22Rv1 (cell line): Measurements from ENCODE around the gene DOCK9.

Experiments
- H3K27ac ChIP-seq: fragments of 450-650 bp; 2 replicates; pipeline ENCODE4 v1.5.1; 2017
- ZFX ChIP-seq: fragments of 450-650 bp; IDR thresholded peaks from 2 replicates; pipeline ENCODE4 v1.6.1; 2017; ENCODE audit warnings: antibody characterized with exemption, borderline replicate concordance
- TF ChIP-seq, protein P1 (sequence below): fragments of 450-650 bp; IDR thresholded peaks from 2 replicates; pipeline ENCODE4 v1.5.1; 2017; ENCODE audit warnings: mild to moderate bottlenecking

DOCK9 gene

GRCh38 chr13:98945863-98946605, 31.8 kb downstream of the DOCK9 start:
- no peak overlapping the region for H3K27ac ChIP-seq
- TF ChIP-seq, protein P1, sequence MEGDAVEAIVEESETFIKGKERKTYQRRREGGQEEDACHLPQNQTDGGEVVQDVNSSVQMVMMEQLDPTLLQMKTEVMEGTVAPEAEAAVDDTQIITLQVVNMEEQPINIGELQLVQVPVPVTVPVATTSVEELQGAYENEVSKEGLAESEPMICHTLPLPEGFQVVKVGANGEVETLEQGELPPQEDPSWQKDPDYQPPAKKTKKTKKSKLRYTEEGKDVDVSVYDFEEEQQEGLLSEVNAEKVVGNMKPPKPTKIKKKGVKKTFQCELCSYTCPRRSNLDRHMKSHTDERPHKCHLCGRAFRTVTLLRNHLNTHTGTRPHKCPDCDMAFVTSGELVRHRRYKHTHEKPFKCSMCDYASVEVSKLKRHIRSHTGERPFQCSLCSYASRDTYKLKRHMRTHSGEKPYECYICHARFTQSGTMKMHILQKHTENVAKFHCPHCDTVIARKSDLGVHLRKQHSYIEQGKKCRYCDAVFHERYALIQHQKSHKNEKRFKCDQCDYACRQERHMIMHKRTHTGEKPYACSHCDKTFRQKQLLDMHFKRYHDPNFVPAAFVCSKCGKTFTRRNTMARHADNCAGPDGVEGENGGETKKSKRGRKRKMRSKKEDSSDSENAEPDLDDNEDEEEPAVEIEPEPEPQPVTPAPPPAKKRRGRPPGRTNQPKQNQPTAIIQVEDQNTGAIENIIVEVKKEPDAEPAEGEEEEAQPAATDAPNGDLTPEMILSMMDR, result no peak
- no peak for TF ChIP-seq ZFX

- TF ChIP-seq ZFX, result no peak
- TF ChIP-seq, protein P1, result no peak
- H3K27ac ChIP-seq, result no peak overlapping the region
Measured at GRCh38 chr13:98944336-98944735, 33.5 kb downstream of the DOCK9 start.

- TF ChIP-seq ZFX, result no peak
- TF ChIP-seq, protein P1, result no peak
- H3K27ac ChIP-seq, result no peak overlapping the region
Measured at GRCh38 chr13:98942997-98943396, 34.9 kb downstream of the DOCK9 start.

- no peak for TF ChIP-seq ZFX
- TF ChIP-seq, protein P1, result no peak
- no peak overlapping the region for H3K27ac ChIP-seq
Measured at GRCh38 chr13:98942485-98942884, 35.4 kb downstream of the DOCK9 start.

DNA sequence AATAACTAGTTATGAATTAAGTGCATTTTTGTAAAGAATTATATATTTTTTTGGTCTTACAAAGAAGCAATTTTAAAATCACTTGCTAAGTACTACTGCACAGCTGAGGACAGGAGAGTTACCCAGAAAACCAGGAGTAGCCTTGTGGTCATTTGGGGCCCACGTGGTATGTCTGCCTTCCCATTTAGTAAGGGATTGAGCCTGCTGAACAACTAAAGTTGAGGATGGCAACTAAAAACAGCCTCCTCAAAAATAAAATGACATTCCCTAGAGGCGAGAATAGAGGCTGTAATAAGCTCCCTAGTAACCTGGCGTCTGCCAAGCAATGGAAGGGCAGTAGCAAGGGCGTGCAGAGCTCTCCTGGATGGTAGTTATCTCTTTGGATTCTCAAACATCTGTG, 36.3 kb downstream of the DOCK9 start:
- TF ChIP-seq, protein P1, result no peak
- TF ChIP-seq ZFX, result no peak
- H3K27ac ChIP-seq, result no peak overlapping the region

GRCh38 chr13:98941126-98941525, 36.7 kb downstream of the DOCK9 start:
- TF ChIP-seq, protein P1, result no peak
- TF ChIP-seq ZFX, result no peak

GRCh38 chr13:98940325-98941001, 37.4 kb downstream of the DOCK9 start:
- no peak for TF ChIP-seq ZFX
- TF ChIP-seq, protein P1, result no peak
- H3K27ac ChIP-seq, result no peak overlapping the region

More at GRCh38 chr13:98941126-98941525, 36.7 kb downstream of the DOCK9 start:
- no peak overlapping the region for H3K27ac ChIP-seq
